ENCODE data around the gene RHOA.

The RHOA gene

DNA sequence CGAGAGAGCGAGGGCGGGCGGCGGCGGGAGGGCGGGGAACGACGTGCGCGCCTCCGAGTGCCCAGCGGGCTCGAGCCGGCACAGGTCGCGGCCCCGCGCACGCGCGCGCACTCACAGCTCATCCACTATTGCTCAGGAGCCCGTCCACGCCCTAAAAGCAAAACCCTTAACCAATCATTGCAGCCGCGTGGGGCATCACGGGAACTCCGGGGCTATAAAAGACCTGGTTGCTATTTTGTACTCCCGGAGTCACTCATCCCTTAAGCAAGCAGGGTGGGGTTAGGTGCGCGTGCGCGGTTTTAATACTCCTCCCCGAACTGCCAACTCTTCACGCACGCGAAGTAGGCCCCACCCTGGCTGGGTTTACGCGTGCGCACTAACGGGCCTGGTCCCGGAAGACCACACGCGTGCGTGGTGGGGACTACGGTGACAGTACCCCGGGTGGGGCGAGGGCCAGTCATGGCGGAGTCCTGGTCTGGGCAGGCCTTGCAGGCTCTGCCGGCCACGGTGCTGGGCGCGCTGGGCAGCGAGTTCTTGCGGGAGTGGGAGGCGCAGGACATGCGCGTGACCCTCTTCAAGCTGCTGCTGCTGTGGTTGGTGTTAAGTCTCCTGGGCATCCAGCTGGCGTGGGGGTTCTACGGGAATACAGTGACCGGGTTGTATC is at the start of gene RHOA, which contains the start of gene TCTA:
Gene RHOA (minus strand): TSS at position 9 of the 664 bp plus-strand sequence. CDS start 36,387 bp downstream, outside the sequence.
Gene TCTA (plus strand): TSS at position 456 of the 664 bp plus-strand sequence. CDS start 4 bp downstream, at position 460.
- peak; percentile 99 for DNase-seq

DNA sequence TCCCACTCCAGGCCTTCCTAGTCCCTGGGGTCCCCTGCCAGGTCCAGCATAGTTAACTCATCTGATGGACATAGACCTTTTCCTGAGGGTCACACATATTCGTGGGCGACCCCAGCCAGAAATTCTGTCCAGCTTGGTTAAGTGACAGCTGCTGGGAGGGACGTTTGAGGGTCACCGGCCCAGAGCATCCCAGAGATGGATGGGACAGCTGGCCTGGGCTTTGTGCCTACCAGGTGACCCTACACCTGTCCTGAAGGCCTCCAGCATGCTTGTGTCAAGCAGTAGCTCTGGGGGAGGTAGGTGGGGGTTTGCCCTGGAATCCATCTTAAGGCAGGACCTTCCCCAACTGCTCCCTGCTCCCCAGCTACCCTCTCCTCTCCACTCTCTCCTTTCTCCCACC is 49.2 kb upstream of the RHOA start:
- DNase-seq, result no peak

DNA sequence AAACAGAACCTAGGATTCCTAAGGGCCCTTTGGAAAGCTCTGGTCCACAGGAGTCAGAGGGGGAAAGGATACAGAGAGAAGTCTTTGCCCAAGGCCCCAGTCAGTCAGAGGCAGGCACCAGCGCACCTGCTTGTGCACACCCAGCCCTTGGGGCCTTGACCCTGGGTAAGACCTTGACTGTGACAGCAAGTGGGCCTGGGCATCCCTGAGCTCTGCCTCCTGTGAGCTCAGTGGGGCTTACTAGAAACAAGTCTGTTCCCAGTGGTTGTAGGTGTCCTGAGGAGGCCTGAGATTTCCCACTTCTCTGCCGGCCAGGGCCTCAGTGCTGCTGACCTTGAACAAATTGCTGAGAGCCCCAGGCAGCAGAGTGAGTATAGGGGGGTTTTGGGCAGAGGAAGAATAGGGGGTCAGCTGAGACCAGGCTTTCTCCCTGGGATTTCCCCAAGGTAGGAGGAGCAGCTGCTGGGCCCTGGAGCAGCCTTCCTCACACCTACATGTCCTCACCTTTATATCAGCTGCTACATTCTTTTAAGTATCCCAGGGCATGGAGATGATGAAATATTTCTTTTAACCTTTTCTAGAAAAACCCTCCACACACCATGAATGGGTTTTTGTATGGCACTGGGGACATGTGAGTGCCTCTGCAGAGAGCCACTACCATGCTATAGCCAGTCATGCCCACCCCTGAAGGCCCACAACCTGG is 48.6 kb upstream of the RHOA start:
- DNase-seq, result no peak

GRCh38 chr3:49456466-49456865 is 44.7 kb upstream of the RHOA start:
- no peak for DNase-seq

DNA sequence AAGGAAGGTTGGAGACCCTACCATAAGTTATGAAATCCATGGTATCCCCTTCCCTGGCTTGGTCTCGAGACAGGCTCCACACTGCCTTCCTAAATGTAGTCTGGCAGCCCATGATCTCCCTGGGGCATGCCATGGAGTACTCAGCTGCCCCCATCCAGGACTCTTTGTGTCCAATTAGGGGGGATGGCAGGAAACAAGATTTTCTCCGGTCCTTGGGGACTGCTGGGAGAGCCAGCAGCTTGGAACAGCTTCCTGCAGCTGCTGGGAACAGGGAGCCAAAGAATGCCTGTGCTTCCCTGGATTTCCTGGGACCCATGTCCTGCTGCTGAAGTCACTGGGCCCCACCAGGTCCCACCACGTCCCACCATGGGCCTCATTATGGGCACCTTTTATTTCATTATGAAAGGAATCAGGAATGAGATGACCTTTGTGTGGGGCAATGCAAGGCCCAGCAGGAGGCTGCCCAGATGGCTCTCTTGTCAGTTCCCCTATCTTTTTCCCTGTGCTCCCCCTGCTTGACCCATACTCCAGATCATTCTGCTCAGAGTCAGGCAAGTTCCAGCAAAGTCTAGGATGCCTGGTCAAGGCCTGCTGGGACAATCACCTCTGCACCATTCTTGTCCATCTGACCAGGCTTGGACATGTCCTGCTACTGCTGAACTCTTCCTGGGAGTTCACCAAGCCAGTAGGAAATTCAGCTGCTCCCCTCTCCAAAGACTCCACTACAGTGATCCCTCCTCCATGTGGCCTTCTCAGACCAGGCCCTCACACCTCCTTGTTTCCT is 43.3 kb upstream of the RHOA start:
- DNase-seq, result no peak

- DNase-seq, result no peak
Observed at GRCh38 chr3:49454458-49454857, 42.7 kb upstream of the RHOA start.

DNA sequence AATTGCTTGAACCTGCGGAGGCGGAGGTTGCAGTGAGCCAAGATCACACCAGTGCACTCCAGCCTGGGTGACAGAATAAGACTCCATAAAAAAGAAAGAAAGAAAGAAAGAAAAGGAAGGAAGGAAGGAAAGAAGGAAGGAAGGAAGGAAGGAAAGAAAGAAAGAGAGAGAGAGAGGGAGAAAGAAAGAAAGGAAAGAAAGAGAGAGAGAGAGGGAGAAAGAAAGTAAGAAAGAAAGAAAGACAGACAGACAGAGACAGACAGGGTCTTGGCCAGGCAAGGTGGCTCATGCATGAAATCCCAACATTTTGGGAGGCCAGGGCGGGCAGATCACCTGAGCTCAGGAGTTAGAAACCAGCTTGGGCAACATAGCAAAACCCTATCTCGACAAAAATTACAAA is 41.8 kb upstream of the RHOA start:
- no peak for DNase-seq

GRCh38 chr3:49445391-49445790 is 33.6 kb upstream of the RHOA start:
- DNase-seq, result no peak

GRCh38 chr3:49434731-49435130 is 23.0 kb upstream of the RHOA start:
- DNase-seq, result no peak

DNA sequence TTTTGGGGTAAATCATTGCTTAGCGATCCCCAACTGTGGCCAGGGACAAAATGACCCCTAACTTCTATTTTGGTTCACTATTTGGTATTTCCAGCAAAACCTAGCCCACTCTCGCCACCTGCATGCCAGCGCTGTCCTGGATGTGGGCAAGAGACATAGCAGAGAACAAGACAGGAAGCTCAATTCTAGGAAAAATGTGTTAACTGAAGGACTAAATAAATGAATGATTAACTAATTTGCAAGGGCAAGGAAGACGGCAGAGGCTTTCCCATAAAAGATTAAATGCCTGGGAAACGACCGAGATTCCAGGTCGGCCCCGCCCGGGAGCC is 16.9 kb upstream of the RHOA start:
- no peak for DNase-seq

DNA sequence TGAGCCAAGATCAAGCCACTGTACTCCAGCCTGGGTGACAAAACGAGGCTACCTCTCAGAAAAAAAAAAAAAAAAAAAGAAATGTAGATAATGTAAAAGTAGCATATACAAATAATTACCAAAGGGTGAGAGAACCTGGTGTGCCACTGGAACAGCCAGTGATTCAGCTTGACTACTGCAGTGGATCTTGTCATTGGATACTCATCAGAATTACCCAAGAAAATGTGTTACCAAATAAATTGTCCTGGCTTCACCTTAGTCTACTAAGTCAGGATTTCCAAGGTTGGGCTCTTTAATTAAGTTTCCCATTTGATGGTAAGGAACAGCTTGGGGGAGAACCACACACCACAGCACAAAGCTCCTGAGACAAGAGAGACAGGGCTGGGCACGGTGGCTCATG is 15.8 kb upstream of the RHOA start:
- DNase-seq, result no peak

DNA sequence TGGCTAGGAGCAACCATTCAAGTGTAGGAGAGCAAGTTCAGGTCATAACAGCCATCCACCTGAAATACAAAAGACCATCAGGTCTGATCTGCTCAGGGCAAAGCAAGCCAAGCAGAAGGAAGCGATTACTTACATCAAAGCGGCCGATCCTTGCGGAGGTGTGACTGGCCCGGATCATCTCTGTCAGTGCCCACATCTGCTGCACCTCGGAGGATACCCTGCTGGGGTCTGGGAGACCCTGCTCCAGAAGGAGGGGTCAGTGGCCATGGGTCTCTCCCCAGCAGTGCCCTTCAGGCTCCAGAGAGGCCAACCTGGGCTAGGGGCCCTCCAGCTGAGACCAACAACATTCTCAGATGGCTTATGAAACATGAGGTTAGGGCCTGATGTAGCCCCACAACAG is 13.0 kb upstream of the RHOA start:
- DNase-seq, result no peak

DNA sequence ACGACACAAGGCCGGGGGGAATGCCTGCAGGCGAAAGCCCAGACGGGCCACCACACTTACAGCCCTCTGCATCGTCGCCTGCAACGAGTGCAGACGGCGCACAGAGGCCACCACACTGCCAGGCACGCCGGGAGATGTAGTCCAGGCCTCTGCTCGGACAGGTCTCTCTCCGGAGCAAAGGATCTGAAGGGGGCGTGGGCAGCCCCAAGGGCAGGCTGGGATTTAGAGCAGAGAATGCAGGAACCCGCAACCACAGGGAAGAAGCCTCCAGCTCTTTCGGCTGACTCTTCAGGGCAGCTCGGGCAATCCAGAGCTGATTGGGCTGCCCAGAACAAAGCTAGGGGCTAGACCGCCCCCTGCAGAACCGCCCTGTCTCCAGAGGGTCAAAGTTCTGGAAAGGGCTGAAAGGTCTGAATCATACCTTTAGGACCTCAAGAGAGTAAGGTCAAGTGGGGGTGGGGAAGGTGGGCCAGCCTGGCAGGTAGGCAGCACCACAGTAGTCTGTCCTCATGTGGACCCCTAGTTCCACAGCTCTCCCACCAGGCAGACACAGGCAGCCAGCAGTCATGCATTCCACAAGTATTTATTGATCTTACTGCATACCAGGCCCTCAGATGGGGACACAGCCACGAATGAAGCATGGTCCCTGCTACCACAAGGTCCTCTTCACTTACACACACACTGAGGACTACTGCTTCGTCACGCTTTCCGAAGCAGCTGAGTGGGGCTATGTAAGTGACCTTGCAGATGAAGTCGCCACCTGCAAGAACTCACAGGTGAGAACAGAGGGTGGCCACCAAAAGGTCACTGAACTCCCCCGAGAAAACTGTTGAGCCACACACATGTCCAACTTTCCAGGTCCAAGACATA is 10.8 kb upstream of the RHOA start, which contains the start of gene AMT:
Gene AMT (minus strand): TSS at position 95 of the 870 bp plus-strand sequence. CDS start 23 bp downstream, at position 72.
- no peak for DNase-seq

- peak; percentile 19 for DNase-seq
Observed at GRCh38 chr3:49421890-49422378, 10.2 kb upstream of the RHOA start.

DNA sequence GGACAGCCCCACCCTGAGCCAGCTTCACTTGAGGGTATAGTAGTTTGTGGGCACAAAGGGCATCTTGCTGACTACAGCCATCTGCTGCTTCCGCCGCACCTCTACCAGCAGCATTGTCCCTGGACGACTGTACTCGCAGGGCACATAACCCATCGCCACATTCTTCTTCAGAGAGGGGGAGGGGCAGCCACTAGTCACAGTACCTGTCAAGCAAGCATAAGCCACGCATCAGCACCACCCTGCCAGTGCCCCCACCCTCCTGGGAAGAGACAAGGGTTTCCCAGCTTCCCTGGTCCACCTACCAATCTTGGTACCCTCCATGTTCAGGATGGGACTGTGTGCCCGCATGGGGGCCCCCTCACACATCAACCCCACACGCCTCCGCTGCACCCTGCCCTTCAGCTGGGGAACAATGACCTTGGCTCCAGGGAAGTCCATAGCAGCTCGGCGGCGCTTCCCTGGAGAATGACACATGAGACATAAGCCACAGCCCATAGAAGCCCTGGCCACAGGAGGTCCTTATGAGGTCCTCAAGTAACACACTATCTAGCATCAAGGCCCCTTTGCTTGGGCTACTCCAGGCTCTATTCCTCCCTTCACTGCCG is 5.8 kb upstream of the RHOA start:
- DNase-seq, result no peak

- DNase-seq, result no peak
Observed at GRCh38 chr3:49416867-49417266, 5.1 kb upstream of the RHOA start.

DNA sequence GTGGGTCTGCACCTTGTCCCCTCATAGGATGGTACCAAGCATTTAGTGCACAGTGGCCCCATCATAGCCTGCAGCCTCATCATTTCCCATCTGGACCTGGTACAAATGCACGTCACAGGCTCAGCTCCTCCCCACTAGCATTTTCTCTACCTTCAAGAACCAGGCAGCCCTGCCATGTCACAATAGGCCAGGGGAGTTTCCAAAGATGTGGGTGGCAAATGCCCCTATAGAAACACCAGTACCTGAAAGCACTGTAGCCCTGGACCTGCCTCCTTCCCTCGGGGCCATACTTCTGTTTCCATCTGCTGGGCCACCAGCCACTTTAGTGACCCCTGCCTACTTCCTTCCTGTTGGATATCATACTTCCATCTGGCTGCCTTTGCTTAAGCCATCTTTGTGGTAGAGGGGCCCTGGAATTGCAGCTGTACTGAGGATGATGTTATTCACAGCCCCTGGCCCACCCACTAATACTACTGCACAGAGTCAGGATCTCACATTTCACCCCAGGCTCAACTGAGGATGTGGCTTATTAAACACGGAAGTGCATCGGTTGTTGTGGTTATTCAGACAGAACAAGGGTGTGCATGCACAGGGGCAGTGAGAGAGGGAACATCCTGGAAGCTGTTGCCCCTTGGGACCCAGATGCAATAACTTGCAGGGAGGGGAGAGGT is 4.3 kb upstream of the RHOA start:
- peak; percentile 73 for DNase-seq

- no peak for DNase-seq
Observed at GRCh38 chr3:49414753-49415152, 3.0 kb upstream of the RHOA start.

DNA sequence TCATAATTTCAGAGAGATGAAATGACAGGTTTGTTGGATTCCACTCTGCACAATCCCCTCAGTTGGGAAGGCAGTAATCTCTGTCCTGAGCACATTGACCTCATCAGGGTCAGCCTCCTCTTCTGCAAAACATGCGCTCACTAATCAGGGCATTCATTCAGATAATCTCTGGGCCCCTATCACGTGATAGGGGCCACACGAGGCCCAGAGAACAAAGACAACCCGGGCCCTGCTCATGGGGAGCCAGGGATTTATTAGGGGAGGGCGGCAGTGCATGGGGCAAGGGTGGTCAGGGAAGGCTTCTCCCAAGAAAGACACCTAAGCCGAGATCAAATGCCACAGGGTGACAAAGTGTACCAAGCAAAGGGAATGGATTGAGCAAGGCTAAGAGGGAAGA is 1.6 kb upstream of the RHOA start:
- no peak for DNase-seq

GRCh38 chr3:49412632-49413337 is 1.0 kb upstream of the RHOA start:
- DNase-seq, result no peak

DNA sequence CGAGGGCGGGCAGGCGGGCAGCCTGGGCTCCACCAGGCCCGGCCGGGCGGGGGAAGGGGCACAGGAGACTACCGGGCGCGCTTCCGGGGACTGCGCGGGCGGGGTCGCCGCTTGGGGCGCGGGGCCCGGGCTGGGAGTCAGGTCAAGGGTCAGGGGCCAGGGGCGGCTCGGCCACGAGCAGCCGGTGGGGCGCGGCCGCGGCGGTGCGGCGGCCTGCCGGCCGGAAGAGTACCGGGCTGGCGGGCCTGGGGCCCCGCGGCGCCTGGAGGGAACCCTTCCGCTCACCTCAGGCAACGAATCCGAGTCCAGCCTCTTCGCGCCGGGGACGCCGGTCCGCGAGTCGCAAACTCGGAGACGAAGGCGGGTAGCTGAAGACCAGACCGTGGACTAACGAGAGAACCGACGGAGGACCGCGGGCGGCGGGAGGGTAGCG is 225 bp downstream of the RHOA start:
- peak; percentile 54 for DNase-seq
